Esophagus squamous epithelium (tissue), 4 donors: ENCODE measurements around the gene ADGRF3.
"Not testable (repeated sequence)": the region's sequence is repeated elsewhere in the genome, so short reads cannot be mapped to it uniquely, and the experiment has no call there.

ENCODE experiments used
- POLR2A ChIP-seq, 4 donors: fragments of 450-650 bp; IDR thresholded peaks; one replicate each; pipeline ENCODE4 v1.6.1; 2017; ENCODE audit warnings: antibody characterized with exemption in 4 of 4, mild to moderate bottlenecking in 4 of 4, moderate library complexity in 3 of 4
- TF ChIP-seq, protein P1 (sequence below), 6 experiments: fragments of 450-650 bp in 4 of 6; fragments of 200-600 bp in 2 of 6; sonication (generic) in 2 of 6; IDR thresholded peaks; one replicate each; pipeline ENCODE4 v1.5.1; 2016 to 2019; ENCODE audit warnings: antibody characterized with exemption in 6 of 6, mild to moderate bottlenecking in 4 of 6, moderate library complexity in 4 of 6

DNA sequence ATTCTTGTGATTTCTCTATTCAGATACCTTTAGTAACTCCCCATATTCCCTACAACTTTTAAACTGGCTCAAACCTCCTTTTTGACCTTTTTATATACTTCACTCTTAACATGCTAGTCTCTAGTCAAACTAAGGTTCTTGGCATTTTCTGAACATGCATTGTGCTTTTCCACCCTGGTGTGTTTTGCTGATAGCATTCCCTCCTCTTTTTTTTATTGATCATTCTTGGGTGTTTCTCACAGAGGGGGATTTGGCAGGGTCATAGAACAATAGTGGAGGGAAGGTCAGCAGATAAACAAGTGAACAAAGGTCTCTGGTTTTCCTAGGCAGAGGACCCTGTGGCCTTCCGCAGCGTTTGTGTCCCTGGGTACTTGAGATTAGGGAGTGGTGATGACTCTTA lies 23.1 kb upstream of the ADGRF3 start:
- TF ChIP-seq, protein P1, sequence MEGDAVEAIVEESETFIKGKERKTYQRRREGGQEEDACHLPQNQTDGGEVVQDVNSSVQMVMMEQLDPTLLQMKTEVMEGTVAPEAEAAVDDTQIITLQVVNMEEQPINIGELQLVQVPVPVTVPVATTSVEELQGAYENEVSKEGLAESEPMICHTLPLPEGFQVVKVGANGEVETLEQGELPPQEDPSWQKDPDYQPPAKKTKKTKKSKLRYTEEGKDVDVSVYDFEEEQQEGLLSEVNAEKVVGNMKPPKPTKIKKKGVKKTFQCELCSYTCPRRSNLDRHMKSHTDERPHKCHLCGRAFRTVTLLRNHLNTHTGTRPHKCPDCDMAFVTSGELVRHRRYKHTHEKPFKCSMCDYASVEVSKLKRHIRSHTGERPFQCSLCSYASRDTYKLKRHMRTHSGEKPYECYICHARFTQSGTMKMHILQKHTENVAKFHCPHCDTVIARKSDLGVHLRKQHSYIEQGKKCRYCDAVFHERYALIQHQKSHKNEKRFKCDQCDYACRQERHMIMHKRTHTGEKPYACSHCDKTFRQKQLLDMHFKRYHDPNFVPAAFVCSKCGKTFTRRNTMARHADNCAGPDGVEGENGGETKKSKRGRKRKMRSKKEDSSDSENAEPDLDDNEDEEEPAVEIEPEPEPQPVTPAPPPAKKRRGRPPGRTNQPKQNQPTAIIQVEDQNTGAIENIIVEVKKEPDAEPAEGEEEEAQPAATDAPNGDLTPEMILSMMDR (IDR thresholded peaks at IDR 0.05) = not testable (repeated sequence)
- not testable (repeated sequence) for TF ChIP-seq POLR2A (IDR thresholded peaks at IDR 0.05)
